Fibroblast of lung (primary cell): ENCODE data around the gene CRAMP1. TPM values are rescaled to one million over a fixed set of nuclear protein-coding genes. Genes with fewer than 3 reads are reported as not detected.
A peak's percentile ranks its signal among the peaks of the same experiment; 100 is the strongest.

Experiments
- DNase-seq, 2 donors: peaks; one replicate each; pipeline versions ENCODE4 v3.0.0 to v3.0.0-alpha.2; 2010; ENCODE audit warnings: low read depth in 2 of 2
- H2AFZ ChIP-seq: 2 replicates; pipeline ENCODE4 v1.5.1; 2012; ENCODE audit warnings: low read length, control low read depth, inconsistent platforms
- H3K27ac ChIP-seq: 2 replicates; pipeline ENCODE4 v1.5.1; 2011; ENCODE audit warnings: low read length, control low read depth; ENCODE audit not compliant: insufficient read depth
- H3K27me3 ChIP-seq: 2 replicates; pipeline ENCODE4 v1.5.1; 2011; ENCODE audit warnings: mild to moderate bottlenecking, low read length; ENCODE audit not compliant: control insufficient read depth, insufficient read depth
- H3K36me3 ChIP-seq: 2 replicates; pipeline ENCODE4 v1.5.1; 2011; ENCODE audit warnings: low read length; ENCODE audit not compliant: control insufficient read depth, insufficient read depth
- H3K4me1 ChIP-seq: 2 replicates; pipeline ENCODE4 v1.5.1; 2011; ENCODE audit warnings: low read length; ENCODE audit not compliant: control insufficient read depth, insufficient read depth; ENCODE audit errors: extremely low read depth
- H3K4me2 ChIP-seq: 2 replicates; pipeline ENCODE4 v1.5.1; 2011; ENCODE audit warnings: low read length, control low read depth; ENCODE audit not compliant: insufficient read depth; ENCODE audit errors: extremely low read depth
- H3K4me3 ChIP-seq, 4 experiments: fragments of 200-600 bp in 1 of 4; sonication (generic) in 1 of 4; replicated peaks in 1 of 4; 2 replicates each; pipeline ENCODE4 v1.5.1; 2011 to 2016; ENCODE audit warnings: low read length in 4 of 4, low read depth in 3 of 4, mild to moderate bottlenecking in 3 of 4, control low read depth in 2 of 4, inconsistent platforms in 1 of 4, mixed read lengths in 1 of 4; ENCODE audit not compliant: insufficient read depth in 1 of 4; ENCODE audit errors: control extremely low read depth in 1 of 4
- H3K79me2 ChIP-seq: 2 replicates; pipeline ENCODE4 v1.5.1; 2012; ENCODE audit warnings: mild to moderate bottlenecking, low read length, inconsistent platforms; ENCODE audit not compliant: control insufficient read depth, insufficient read depth
- H3K9ac ChIP-seq: 2 replicates; pipeline ENCODE4 v1.5.1; 2011; ENCODE audit warnings: mild to moderate bottlenecking, low read length, control low read depth; ENCODE audit not compliant: insufficient read depth
- H3K9me3 ChIP-seq: 2 replicates; pipeline ENCODE4 v1.5.1; 2012; ENCODE audit warnings: low read depth, low read length; ENCODE audit not compliant: control insufficient read depth, insufficient read depth
- H4K20me1 ChIP-seq: 2 replicates; pipeline ENCODE4 v1.5.1; 2011; ENCODE audit warnings: low read length; ENCODE audit not compliant: control insufficient read depth, insufficient read depth; ENCODE audit errors: extremely low read depth
- CTCF ChIP-seq, 2 donors: IDR thresholded peaks in 1 of 2; conservative IDR thresholded peaks in 1 of 2; 1 replicate in 1 of 2; 2 replicates in 1 of 2; pipeline ENCODE4 v1.5.1; 2011 to 2012; ENCODE audit warnings: low read length in 2 of 2, control low read depth in 1 of 2, inconsistent platforms in 1 of 2, low read depth in 1 of 2, mild to moderate bottlenecking in 1 of 2
- EZH2 ChIP-seq: IDR thresholded peaks from 2 replicates; pipeline ENCODE4 v1.5.1; 2012; ENCODE audit warnings: low read length, control low read depth, mild to moderate bottlenecking; ENCODE audit errors: missing control alignments
- polyA plus RNA-seq, 2 donors: library from polyadenylated mRNA; depleted of rRNA in 1 of 2; stranded (reverse) in 1 of 2; unstranded in 1 of 2; fragments of >200 nt; gene quantifications; 2 replicates each; pipeline ENCODE4 v1.2.1, GENCODE V29; 2011 to 2012; ENCODE audit warnings: missing spikeins in 1 of 2
- total RNA-seq: library from RNA; depleted of rRNA; stranded (reverse); fragments of >200 nt; gene quantifications from 2 replicates; pipeline ENCODE4 v1.2.1, GENCODE V29; 2014

CRAMP1 gene
- total and polyA plus RNA-seq, 2 donors (not counting 1 experiment from before 2014, with no cell fraction given), result 6.2 to 7.8 TPM

GRCh38 chr16:1708768-1709180 lies 96.6 kb downstream of the CRAMP1 start:
- H4K20me1 ChIP-seq, result no peaks in the 10 kb centered on the region
- TF ChIP-seq CTCF (conservative IDR thresholded peaks at IDR 0.05 in 1 of 2, IDR thresholded peaks at IDR 0.05 in 1 of 2; ENCODE audit: low read depth in 1 of 2, low read length in 2 of 2), result no peak
- TF ChIP-seq EZH2, result no peak
- peak overlapping the region; percentile 57 for H3K4me2 ChIP-seq
- H2AFZ ChIP-seq, result no peak overlapping the region
- H3K4me3 ChIP-seq, result peak overlapping the region in 1 of 4 experiments; percentile 28
- H3K9me3 ChIP-seq, result no peaks in the 10 kb centered on the region
- no peaks in the 10 kb centered on the region for H3K36me3 ChIP-seq
- DNase-seq, result peak; percentile 48 to 87
- peaks cover 11% of the 10 kb centered on the region for H3K4me1 ChIP-seq
- H3K79me2 ChIP-seq, result peaks cover 71% of the 10 kb centered on the region
- no peak overlapping the region for H3K27ac ChIP-seq
- no peaks in the 10 kb centered on the region for H3K27me3 ChIP-seq
- H3K9ac ChIP-seq, result no peak overlapping the region

- no peak overlapping the region for H3K9ac ChIP-seq
- no peaks in the 10 kb centered on the region for H3K9me3 ChIP-seq
- no peak overlapping the region for H2AFZ ChIP-seq
- TF ChIP-seq EZH2, result no peak
- TF ChIP-seq CTCF (conservative IDR thresholded peaks at IDR 0.05 in 1 of 2, IDR thresholded peaks at IDR 0.05 in 1 of 2; ENCODE audit: low read depth in 1 of 2, low read length in 2 of 2), result no peak
- no peak overlapping the region for H3K4me3 ChIP-seq
- H3K27me3 ChIP-seq, result no peaks in the 10 kb centered on the region
- peaks cover 11% of the 10 kb centered on the region for H3K4me1 ChIP-seq
- H4K20me1 ChIP-seq, result no peaks in the 10 kb centered on the region
- no peak overlapping the region for H3K4me2 ChIP-seq
- peaks cover 77% of the 10 kb centered on the region for H3K79me2 ChIP-seq
- no peak for DNase-seq
- H3K27ac ChIP-seq, result no peak overlapping the region
- no peaks in the 10 kb centered on the region for H3K36me3 ChIP-seq
Measured at GRCh38 chr16:1709356-1709755, 97.2 kb downstream of the CRAMP1 start.

GRCh38 chr16:1710811-1711507 lies 98.8 kb downstream of the CRAMP1 start:
- Histone ChIP-seq H4K20me1 (no peaks in the 10 kb centered on the region), H3K4me1 (peaks cover 11% of the 10 kb centered on the region), H3K9me3 (no peaks in the 10 kb centered on the region), H3K9ac (no peak overlapping the region), H3K79me2 (peaks cover 89% of the 10 kb centered on the region), H3K4me3 (no peak overlapping the region), H3K27me3 (no peaks in the 10 kb centered on the region), H3K27ac (no peak overlapping the region), H3K36me3 (no peaks in the 10 kb centered on the region), H2AFZ (no peak overlapping the region), H3K4me2 (no peak overlapping the region)
- TF ChIP-seq CTCF (conservative IDR thresholded peaks at IDR 0.05 in 1 of 2, IDR thresholded peaks at IDR 0.05 in 1 of 2; ENCODE audit: low read depth in 1 of 2, low read length in 2 of 2) (no peak), EZH2 (no peak)
- no peak for DNase-seq
